H1 (cell line): ENCODE data around the gene USP54. TPM values are rescaled to one million over a fixed set of nuclear protein-coding genes. Genes with fewer than 3 reads are reported as not detected.

Experiments
- EZH2 ChIP-seq: fragments of 200-600 bp; sonication (generic); IDR thresholded peaks from 2 replicates; pipeline ENCODE4 v1.7.1; 2012; ENCODE audit warnings: low read depth, mild to moderate bottlenecking, moderate library complexity, low read length, inconsistent platforms; ENCODE audit not compliant: severe bottlenecking
- MAFK ChIP-seq: IDR thresholded peaks from 2 replicates; pipeline ENCODE4 v1.6.1; 2012; ENCODE audit warnings: low read depth, mild to moderate bottlenecking, improper control_type of control experiment, low read length
- polyA plus RNA-seq, 7 experiments: library from polyadenylated mRNA; depleted of rRNA in 3 of 7; stranded (reverse) in 5 of 7; unstranded in 2 of 7; fragments of >200 nt in 5 of 7; fragments of 200-250 nt in 2 of 7; gene quantifications; 1 replicate in 5 of 7; 2 replicates in 1 of 7; 4 replicates in 1 of 7; pipeline versions ENCODE4 v1.2.1 to v1.2.3, GENCODE V29; 2011 to 2013; ENCODE audit warnings: missing spikeins in 2 of 7, mixed read lengths in 2 of 7
- total RNA-seq: library from RNA; stranded (reverse); fragmentation: NEBNext Ultra II Directional; extraction: Animal tissue kit (Norgen Biotek cat#: 25700); gene quantifications from 2 replicates; pipeline ENCODE4 v1.2.1, GENCODE V29; 2021

The USP54 gene
- total and polyA plus RNA-seq, 2 of the 8 experiments (the other 6 are each of a cell fraction or from before 2014, with no cell fraction given), result 46.2 to 65.6 TPM

DNA sequence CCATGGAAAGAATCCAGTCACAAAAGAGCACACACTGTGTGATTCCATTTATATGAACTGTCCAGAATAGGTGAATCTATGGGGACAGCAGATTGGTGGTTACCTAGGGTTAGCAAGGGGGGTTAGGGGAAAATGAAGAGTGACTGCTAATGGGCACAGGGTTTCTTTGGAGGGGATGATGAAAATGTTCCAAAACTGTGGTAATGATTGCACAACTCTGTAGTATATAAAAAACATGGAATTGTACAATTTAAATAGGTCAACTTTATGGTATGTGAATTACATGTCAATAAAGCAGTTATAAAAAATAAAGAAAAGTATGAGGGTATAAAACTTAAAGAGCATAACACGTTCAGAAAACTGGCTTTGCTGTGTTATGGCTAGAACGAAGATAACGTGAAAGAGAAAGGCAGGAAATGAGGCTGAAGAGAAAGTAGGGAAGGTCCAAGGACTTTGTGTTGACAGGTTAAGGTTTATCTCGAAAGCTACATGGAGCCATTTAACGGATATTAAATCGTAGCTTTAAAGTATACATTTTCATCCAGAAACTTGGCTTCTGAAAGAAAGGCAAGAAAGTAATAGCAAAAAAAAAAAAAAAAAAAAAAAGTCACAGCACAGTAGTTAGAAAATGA is 131.3 kb downstream of the USP54 start (continued):
- TF ChIP-seq EZH2, result no peak
- no peak for TF ChIP-seq MAFK
